OCI-LY7 (cell line): Measurements from ENCODE around the gene ID3. TPM values are rescaled to one million over a fixed set of nuclear protein-coding genes. Genes with fewer than 3 reads are reported as not detected.
"Not testable (repeated sequence)": the region's sequence is repeated elsewhere in the genome, so short reads cannot be mapped to it uniquely, and the experiment has no call there.

Source experiments
- BruUV-seq: library from RNA; stranded (reverse); fragments of 400-500 nt; replicated peaks from 2 replicates; lab custom pipeline; 2021; lab: Mats Ljungman, UMichigan
- CTCF ChIA-PET: fragments of 300-600 bp; sonication (Branson Sonifier 250); formaldehyde crosslinking; loops from one replicate; lab custom pipeline; 2022; ENCODE audit warnings: antibody characterized with exemption; ENCODE audit not compliant: unreplicated experiment; lab: Charles Lee
- POLR2A ChIA-PET: fragments of 300-600 bp; sonication (Branson Sonifier 250); formaldehyde crosslinking; loops from one replicate; lab custom pipeline; 2022; ENCODE audit warnings: antibody characterized with exemption; lab: Charles Lee
- DNase-seq: peaks from one replicate; pipeline ENCODE4 v3.0.0-alpha.2; 2015; ENCODE audit warnings: low spot score
- H2AFZ ChIP-seq: fragments of 200-600 bp; sonication (generic), shearing (Covaris generic); 2 replicates; pipeline ENCODE4 v1.6.1; 2014; ENCODE audit warnings: mild to moderate bottlenecking, antibody characterized with exemption, low read length, moderate library complexity
- H3K27ac ChIP-seq: fragments of 200-600 bp; sonication (generic); 2 replicates; pipeline ENCODE4 v1.5.1; 2014; ENCODE audit warnings: mixed run types, low read depth, mild to moderate bottlenecking, moderate library complexity, low read length, inconsistent platforms; ENCODE audit not compliant: poor library complexity, severe bottlenecking
- H3K36me3 ChIP-seq: fragments of 200-600 bp; sonication (generic); 2 replicates; pipeline ENCODE4 v1.6.1; 2014; ENCODE audit warnings: mild to moderate bottlenecking, antibody characterized with exemption, low read length, moderate library complexity, mixed read lengths; ENCODE audit not compliant: insufficient read depth
- H3K4me1 ChIP-seq: fragments of 200-600 bp; sonication (generic); 2 replicates; pipeline ENCODE4 v1.5.1; 2014; ENCODE audit warnings: mild to moderate bottlenecking, low read length; ENCODE audit not compliant: insufficient read depth, poor library complexity, severe bottlenecking
- H3K4me2 ChIP-seq: fragments of 200-600 bp; sonication (generic); 2 replicates; pipeline ENCODE4 v1.6.1; 2014; ENCODE audit warnings: mild to moderate bottlenecking, low read length
- H3K4me3 ChIP-seq: fragments of 200-600 bp; sonication (generic); 2 replicates; pipeline ENCODE4 v1.5.1; 2014; ENCODE audit warnings: mild to moderate bottlenecking, low read depth, low read length; ENCODE audit not compliant: poor library complexity, severe bottlenecking
- H3K79me2 ChIP-seq: fragments of 200-600 bp; sonication (generic); 2 replicates; pipeline ENCODE4 v1.6.1; 2016; ENCODE audit warnings: low read depth, mild to moderate bottlenecking, low read length, moderate library complexity, mixed read lengths; ENCODE audit not compliant: insufficient read depth
- H3K9me2 ChIP-seq: fragments of 200-600 bp; sonication (generic); 2 replicates; pipeline ENCODE4 v1.6.1; 2016; ENCODE audit warnings: mild to moderate bottlenecking, low read length, mixed read lengths; ENCODE audit not compliant: insufficient read depth
- H3K9me3 ChIP-seq: fragments of 200-600 bp; sonication (generic); 2 replicates; pipeline ENCODE4 v1.6.1; 2014; ENCODE audit warnings: mild to moderate bottlenecking, mixed run types, low read length, mixed read lengths
- H4K20me1 ChIP-seq: fragments of 200-600 bp; sonication (generic); 2 replicates; pipeline ENCODE4 v1.6.1; 2014; ENCODE audit warnings: mild to moderate bottlenecking, antibody characterized with exemption, low read length, moderate library complexity, mixed read lengths; ENCODE audit not compliant: insufficient read depth
- CTCF ChIP-seq: fragments of 200-600 bp; sonication (generic); conservative IDR thresholded peaks from 2 replicates; pipeline ENCODE4 v1.5.1; 2014; ENCODE audit warnings: mild to moderate bottlenecking, antibody characterized with exemption, low read length, moderate library complexity, mixed read lengths
- EZH2phosphoT487 ChIP-seq: fragments of 200-600 bp; sonication (generic); IDR thresholded peaks from 2 replicates; pipeline ENCODE4 v1.6.1; 2018; ENCODE audit warnings: low read depth, borderline replicate concordance, mild to moderate bottlenecking, mixed run types, antibody characterized with exemption, low read length, moderate library complexity, mixed read lengths
- intact Hi-C: fragments of 100-400 bp; cut with micrococcal nuclease; formaldehyde crosslinking; loops from one replicate; pipeline ENCODE4 v1.10.0; 2022; ENCODE audit not compliant: unreplicated experiment
- total RNA-seq, 2 experiments: library from RNA; depleted of rRNA in 1 of 2; stranded (reverse); fragments of >200 nt in 1 of 2; shearing (Covaris generic) in 1 of 2; gene quantifications; 2 replicates each; pipeline ENCODE4 v1.2.3, GENCODE V29; 2014 to 2022

The ID3 gene
- total RNA-seq, 2 experiments from 2014 or later, result 629 to 1,658 TPM

GRCh38 chr1:23585321-23586022 lies 26.2 kb upstream of the ID3 start:
- BruUV-seq, result no TSS peak
- H4K20me1 ChIP-seq, result no peaks in the 10 kb centered on the region
- no peaks in the 10 kb centered on the region for H3K36me3 ChIP-seq
- H3K4me3 ChIP-seq, result no peak overlapping the region
- no peaks in the 10 kb centered on the region for H3K9me2 ChIP-seq
- H3K9me3 ChIP-seq, result no peaks in the 10 kb centered on the region
- H2AFZ ChIP-seq, result no peak overlapping the region
- intact Hi-C loops, result no loop called here
- ChIA-PET CTCF (no interaction called here), POLR2A (interaction anchor here (0.7 to 2.4 kb wide), 3 partner anchors 8 to 30 kb away, joined by 3 to 5 read pairs (median 4); no protein-coding TSS in a partner anchor)
- peaks cover 81% of the 10 kb centered on the region for H3K4me1 ChIP-seq
- H3K4me2 ChIP-seq, result no peak overlapping the region
- H3K79me2 ChIP-seq, result no peaks in the 10 kb centered on the region
- no peak for DNase-seq
- TF ChIP-seq EZH2phosphoT487 (no peak), CTCF (no peak)
- H3K27ac ChIP-seq, result peak overlapping the region; percentile 8

- H2AFZ ChIP-seq, H3K4me3 ChIP-seq, intact Hi-C loops, H3K79me2 ChIP-seq, DNase-seq, BruUV-seq, H4K20me1 ChIP-seq, H3K36me3 ChIP-seq, H3K9me3 ChIP-seq, CTCF ChIA-PET, H3K4me2 ChIP-seq, H3K9me2 ChIP-seq: not testable (repeated sequence)
- Histone ChIP-seq H3K4me1 (peaks cover 81% of the 10 kb centered on the region), H3K27ac (peak overlapping the region; percentile 64)
- POLR2A ChIA-PET, result interaction anchor here (12.3 kb wide), 1 partner anchor 7 kb away, joined by 261 read pairs; no protein-coding TSS in a partner anchor
Measured at GRCh38 chr1:23583727-23584126, 24.4 kb upstream of the ID3 start.

GRCh38 chr1:23582820-23583219 lies 23.5 kb upstream of the ID3 start:
- Histone ChIP-seq H4K20me1 (no peaks in the 10 kb centered on the region), H3K27ac (peak overlapping the region; percentile 64), H3K79me2 (peaks cover 11% of the 10 kb centered on the region; the same call in 1 of the 2 replicates), H3K9me3 (no peaks in the 10 kb centered on the region), H3K36me3 (no peaks in the 10 kb centered on the region), H3K4me2 (peak overlapping the region; percentile 18), H3K9me2 (no peaks in the 10 kb centered on the region), H3K4me1 (peaks cover 81% of the 10 kb centered on the region), H3K4me3 (no peak overlapping the region), H2AFZ (no peak overlapping the region)
- CTCF ChIA-PET, result no interaction called here
- POLR2A ChIA-PET, result interaction anchor here (1.0 to 12.3 kb wide), 3 partner anchors 8 to 58 kb away, joined by 3 to 261 read pairs (median 3); no protein-coding TSS in a partner anchor
- intact Hi-C loops, result no loop called here
- TF ChIP-seq CTCF, result no peak
- TF ChIP-seq EZH2phosphoT487, result no peak
- BruUV-seq, result no TSS peak
- peak; percentile 73 for DNase-seq
